ENCODE results near the gene ZC3H7A. TPM values are rescaled to one million over a fixed set of nuclear protein-coding genes. Genes with fewer than 3 reads are reported as not detected.

Gene ZC3H7A
- total RNA-seq, 1 experiment from 2014 or later = 43.1 TPM

DNA sequence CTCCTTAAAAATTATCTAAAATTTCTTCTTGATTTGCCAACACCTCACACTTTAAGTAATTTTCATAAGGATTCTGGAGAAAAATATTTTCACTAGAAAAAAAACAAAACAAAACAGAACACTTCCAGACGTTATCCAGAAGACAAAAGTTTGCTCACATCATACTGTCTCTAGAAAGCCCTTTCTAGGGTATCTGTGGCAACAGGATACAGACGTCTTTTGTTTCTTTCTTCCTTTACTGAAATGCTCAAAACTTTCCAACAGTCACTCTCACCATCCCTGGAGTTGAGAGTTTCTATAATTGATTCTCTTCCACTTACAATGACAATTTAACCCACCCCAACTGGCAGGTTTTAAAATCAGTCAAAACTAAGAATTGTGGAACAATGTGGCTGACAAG is 2.6 kb downstream of the ZC3H7A start:
- Histone ChIP-seq H3K9ac (ENCODE audit: extremely low read depth, insufficient read length, low read length) (no peak overlapping the region), H4K5ac (ENCODE audit: insufficient read length, low read depth, low read length) (no peak overlapping the region), H2BK20ac (ENCODE audit: low read depth, low read length, poor library complexity, severe bottlenecking) (no peak overlapping the region), H2AFZ (ENCODE audit: low read length) (no peak overlapping the region), H3K9me3 (ENCODE audit: control insufficient read depth, low read depth, low read length) (no peaks in the 10 kb centered on the region), H3K27me3 (ENCODE audit: insufficient read depth, low read length) (no peaks in the 10 kb centered on the region), H3K23me2 (ENCODE audit: insufficient read length, low read depth, low read length, poor library complexity, severe bottlenecking) (peaks cover 16% of the 10 kb centered on the region), H4K91ac (ENCODE audit: insufficient read length, low read depth, low read length) (no peak overlapping the region), H4K20me1 (ENCODE audit: control insufficient read depth, insufficient read depth, insufficient read length) (no peaks in the 10 kb centered on the region), H3K79me1 (ENCODE audit: insufficient read depth, low read depth, low read length, poor library complexity, severe bottlenecking) (no peaks in the 10 kb centered on the region), H2BK5ac (ENCODE audit: insufficient read length, low read length) (no peak overlapping the region), H3K23ac (ENCODE audit: insufficient read length, low read depth, low read length) (no peak overlapping the region), H3K4me1 (ENCODE audit: insufficient read depth, low read length) (no peaks in the 10 kb centered on the region), H2BK12ac (ENCODE audit: insufficient read length, low read depth, low read length) (no peak overlapping the region), H3T11ph (ENCODE audit: low read length) (no peak overlapping the region), H2BK15ac (ENCODE audit: low read depth, low read length) (no peak overlapping the region), H3K4me2 (ENCODE audit: insufficient read depth, insufficient read length, low read length) (no peak overlapping the region), H3K18ac (ENCODE audit: insufficient read length, low read depth, low read length) (no peak overlapping the region), H3K4ac (ENCODE audit: low read depth, low read length) (no peak overlapping the region), H2AK5ac (ENCODE audit: insufficient read length, low read length) (no peak overlapping the region), H3K56ac (ENCODE audit: insufficient read length, low read depth, low read length) (no peak overlapping the region), H3K79me2 (ENCODE audit: insufficient read depth, low read length) (peaks cover 11% of the 10 kb centered on the region; the same call in 1 of the 2 replicates), H3K14ac (ENCODE audit: insufficient read depth, low read length) (no peak overlapping the region), H3K27ac (ENCODE audit: insufficient read length, low read depth, low read length) (no peak overlapping the region), H4K8ac (replicated peaks; ENCODE audit: insufficient read length, low read depth, low read length) (no peak overlapping the region), H2BK120ac (ENCODE audit: low read depth, low read length, poor library complexity, severe bottlenecking) (no peak overlapping the region)
- Mint-ChIP-seq H3K4me3 (no peak overlapping the region), H3K27ac (peak overlapping the region in 1 of 3 experiments; percentile 22; a peak in 2 of 7 replicates), H3K36me3 (ENCODE audit: insufficient read depth in 1 of 3, low read depth in 3 of 3) (peaks cover 2 to 14% (median 12%) of the 10 kb centered on the region in 3 experiments; a peak in 6 of 7 replicates), H3K4me1 (peaks cover 29 to 42% of the 10 kb centered on the region in 2 experiments), H3K27me3 (ENCODE audit: low read depth) (no peaks in the 10 kb centered on the region; the same call in 1 of the 2 replicates), H3K9me3 (no peaks in the 10 kb centered on the region)
- no peak for DNase-seq
- no CpG with 5 or more reads among the region's 2 CpGs for WGBS (ENCODE audit: extremely low coverage, insufficient read length, low lambda C conversion rate)
- TF ChIP-seq, protein P1, sequence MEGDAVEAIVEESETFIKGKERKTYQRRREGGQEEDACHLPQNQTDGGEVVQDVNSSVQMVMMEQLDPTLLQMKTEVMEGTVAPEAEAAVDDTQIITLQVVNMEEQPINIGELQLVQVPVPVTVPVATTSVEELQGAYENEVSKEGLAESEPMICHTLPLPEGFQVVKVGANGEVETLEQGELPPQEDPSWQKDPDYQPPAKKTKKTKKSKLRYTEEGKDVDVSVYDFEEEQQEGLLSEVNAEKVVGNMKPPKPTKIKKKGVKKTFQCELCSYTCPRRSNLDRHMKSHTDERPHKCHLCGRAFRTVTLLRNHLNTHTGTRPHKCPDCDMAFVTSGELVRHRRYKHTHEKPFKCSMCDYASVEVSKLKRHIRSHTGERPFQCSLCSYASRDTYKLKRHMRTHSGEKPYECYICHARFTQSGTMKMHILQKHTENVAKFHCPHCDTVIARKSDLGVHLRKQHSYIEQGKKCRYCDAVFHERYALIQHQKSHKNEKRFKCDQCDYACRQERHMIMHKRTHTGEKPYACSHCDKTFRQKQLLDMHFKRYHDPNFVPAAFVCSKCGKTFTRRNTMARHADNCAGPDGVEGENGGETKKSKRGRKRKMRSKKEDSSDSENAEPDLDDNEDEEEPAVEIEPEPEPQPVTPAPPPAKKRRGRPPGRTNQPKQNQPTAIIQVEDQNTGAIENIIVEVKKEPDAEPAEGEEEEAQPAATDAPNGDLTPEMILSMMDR (conservative IDR thresholded peaks at IDR 0.05) = no peak
